Body of pancreas (tissue), 4 donors: ENCODE data around the gene NCSTN. TPM values are rescaled to one million over a fixed set of nuclear protein-coding genes. Genes with fewer than 3 reads are reported as not detected.

ENCODE experiments used
- ATAC-seq: fragments of 150-250 bp; one replicate; pipeline ENCODE4 v1.9.1; 2016
- DNase-seq, 4 donors: peaks; one replicate each; pipeline ENCODE4 v3.0.0-alpha.2; 2019
- H3K27ac ChIP-seq, 4 donors: fragments of 200-600 bp; sonication (generic); 1 replicate in 3 of 4; 2 replicates in 1 of 4; pipeline versions ENCODE4 v1.5.1 to v1.6.1; 2016 to 2019; ENCODE audit warnings: mild to moderate bottlenecking in 1 of 4, mixed read lengths in 1 of 4, moderate library complexity in 1 of 4
- H3K27me3 ChIP-seq, 2 donors: fragments of 200-600 bp; sonication (generic); one replicate each; pipeline ENCODE4 v1.6.0; 2016; ENCODE audit warnings: mild to moderate bottlenecking in 1 of 2
- H3K36me3 ChIP-seq, 2 donors: fragments of 200-600 bp; sonication (generic); replicated peaks in 1 of 2; 2 replicates each; pipeline ENCODE4 v1.5.1; 2016; ENCODE audit warnings: low read depth in 2 of 2; ENCODE audit not compliant: insufficient read depth in 1 of 2
- H3K4me1 ChIP-seq: fragments of 200-600 bp; sonication (generic); one replicate; pipeline ENCODE4 v1.6.0; 2016
- H3K4me3 ChIP-seq, 2 donors: fragments of 200-600 bp; sonication (generic); 1 replicate in 1 of 2; 2 replicates in 1 of 2; pipeline ENCODE4 v1.5.1; 2016 to 2019
- H3K9me3 ChIP-seq, 3 donors: fragments of 200-600 bp; sonication (generic); 1 replicate in 2 of 3; 2 replicates in 1 of 3; pipeline ENCODE4 v1.5.1; 2016
- CTCF ChIP-seq, 7 experiments: fragments of 450-650 bp in 4 of 7; fragments of 200-600 bp in 3 of 7; sonication (generic) in 3 of 7; IDR thresholded peaks; one replicate each; pipeline ENCODE4 v1.5.1; 2016 to 2019; ENCODE audit warnings: antibody characterized with exemption in 7 of 7
- POLR2A ChIP-seq, 3 donors: fragments of 450-650 bp; IDR thresholded peaks; one replicate each; pipeline ENCODE4 v1.6.1; 2016; ENCODE audit warnings: antibody characterized with exemption in 3 of 3, mild to moderate bottlenecking in 2 of 3
- WGBS, 2 donors: methylation state at CpG; one replicate each; pipeline ENCODE4 v1.1.5; 2017; 5-methylcytosine and 5-hydroxymethylcytosine counted together
- intact Hi-C: fragments of 100-400 bp; cut with DNase I; formaldehyde crosslinking; loops from one replicate; pipeline ENCODE4 v1.15.1; 2023
- total RNA-seq, 2 donors: library from RNA; depleted of rRNA; stranded (reverse); fragments of >200 nt; gene quantifications; one replicate each; pipeline ENCODE4 v1.1.0, GENCODE V29; 2016

The NCSTN gene
- total RNA-seq, 2 donors from 2014 or later: 30.7 to 39.2 TPM

GRCh38 chr1:160400223-160400645 lies 57.1 kb downstream of the NCSTN start, which contains the start of gene VANGL2:
Gene VANGL2, plus strand, starts transcription at chr1:160400564. Its CDS starts 15,274 bp downstream, at chr1:160415838.
- intact Hi-C loops: no loop called here
- H3K9me3 ChIP-seq: no peaks in the 10 kb centered on the region
- 0 to 1% methylated on average over 22 to 23 of the region's 34 CpGs for WGBS, 2 donors
- H3K4me1 ChIP-seq: peaks cover 22% of the 10 kb centered on the region
- H3K27me3 ChIP-seq: no peaks in the 10 kb centered on the region
- TF ChIP-seq CTCF (IDR thresholded peaks at IDR 0.05) (no peak), POLR2A (IDR thresholded peaks at IDR 0.05) (peak in 1 of 3 donors; percentile 31)
- peak within 1 kb of the TSS; percentile 74 to 97 for H3K4me3 ChIP-seq
- no peaks in the 10 kb centered on the region for H3K36me3 ChIP-seq
- H3K27ac ChIP-seq: peak within 1 kb of the TSS in 3 of 4 donors; percentile 54 to 66 (median 64)
- ATAC-seq (peak; percentile 95), DNase-seq (peak; percentile 82 to 87 (median 85))

DNA sequence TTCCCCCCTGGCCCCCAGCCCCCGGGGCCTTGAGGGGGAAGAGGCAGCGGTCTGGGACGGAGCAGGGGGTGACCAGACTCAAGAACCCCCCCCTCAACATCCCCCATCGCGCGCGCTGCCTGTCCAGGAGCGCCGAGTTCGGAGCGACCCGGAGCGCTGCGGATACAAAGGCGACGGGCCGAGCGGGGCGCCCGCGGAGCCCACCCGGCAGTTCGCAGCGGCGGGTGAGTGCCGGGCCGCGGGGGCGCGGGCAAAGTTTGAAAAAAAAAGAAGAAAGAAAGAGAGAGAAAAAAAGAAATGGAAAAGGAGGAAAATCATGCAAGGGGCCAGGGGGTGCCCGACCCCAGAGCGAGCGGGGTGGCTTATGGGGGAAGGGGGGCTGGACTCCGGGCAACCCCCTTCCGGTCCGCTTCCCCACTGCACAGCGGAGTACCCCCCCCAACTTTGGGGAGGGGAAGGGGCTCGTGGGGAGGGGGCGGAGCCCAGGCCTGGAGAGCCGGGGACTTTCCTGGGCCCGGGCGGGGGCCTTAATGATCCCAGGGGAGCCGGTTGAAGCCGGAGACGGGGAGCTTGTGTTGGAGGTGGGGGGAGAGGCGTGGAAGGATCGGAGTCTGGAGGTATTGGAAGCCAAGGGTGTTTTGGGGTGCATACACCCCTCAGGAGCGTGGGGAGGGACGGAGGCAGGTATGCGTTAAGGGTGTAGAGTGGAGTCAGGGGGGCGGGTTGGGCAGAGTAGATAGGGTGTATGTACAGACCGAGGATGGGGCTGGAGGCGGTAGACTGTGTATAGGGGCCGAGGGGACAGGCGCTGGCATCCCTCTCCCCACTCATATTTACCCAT lies 57.7 kb downstream of the NCSTN start:
- ATAC-seq (peak; percentile 45), DNase-seq (peak in 3 of 4 donors; percentile 13 to 49 (median 30))
- intact Hi-C loops: no loop called here
- Histone ChIP-seq H3K27ac (peak overlapping the region in 3 of 4 donors; percentile 34 to 66 (median 64)), H3K27me3 (no peaks in the 10 kb centered on the region), H3K4me3 (peak overlapping the region; percentile 74 to 97), H3K9me3 (no peaks in the 10 kb centered on the region), H3K36me3 (no peaks in the 10 kb centered on the region), H3K4me1 (peaks cover 22% of the 10 kb centered on the region)
- TF ChIP-seq CTCF (IDR thresholded peaks at IDR 0.05) (no peak), POLR2A (IDR thresholded peaks at IDR 0.05) (no peak)
- WGBS, 2 donors: 1% methylated on average over 43 to 49 of the region's 55 CpGs

DNA sequence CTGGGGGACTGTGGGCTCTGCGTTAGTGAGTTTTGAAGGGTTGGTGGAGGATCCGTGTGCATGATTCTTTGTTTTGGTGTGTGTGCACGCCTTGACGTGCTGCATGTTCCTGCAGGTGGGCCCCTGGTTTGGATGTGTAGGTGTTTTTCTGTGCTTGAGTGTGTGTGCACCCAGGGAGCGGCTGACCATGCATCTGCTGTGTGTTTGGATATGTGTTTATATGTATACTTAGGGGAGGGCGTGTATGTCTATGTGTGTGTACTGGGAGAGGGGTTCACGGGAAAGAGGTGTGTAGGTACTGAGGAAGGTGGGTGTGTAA lies 58.3 kb downstream of the NCSTN start:
- no peak for DNase-seq
- peak overlapping the region in 1 of 2 donors; percentile 74 for H3K4me3 ChIP-seq
- H3K36me3 ChIP-seq: no peaks in the 10 kb centered on the region
- H3K4me1 ChIP-seq: peaks cover 22% of the 10 kb centered on the region
- H3K9me3 ChIP-seq: no peaks in the 10 kb centered on the region
- 39 to 42% methylated on average over 7 of the region's 7 CpGs for WGBS, 2 donors
- H3K27ac ChIP-seq: peak overlapping the region in 1 of 4 donors; percentile 64
- intact Hi-C loops: no loop called here
- TF ChIP-seq POLR2A (IDR thresholded peaks at IDR 0.05) (no peak), CTCF (IDR thresholded peaks at IDR 0.05) (no peak)
- H3K27me3 ChIP-seq: no peaks in the 10 kb centered on the region
- ATAC-seq: peak; percentile 3

GRCh38 chr1:160402001-160402795 lies 59.0 kb downstream of the NCSTN start:
- DNase-seq (no peak), ATAC-seq (no peak)
- no peak for TF ChIP-seq CTCF (IDR thresholded peaks at IDR 0.05)
- TF ChIP-seq POLR2A (IDR thresholded peaks at IDR 0.05): no peak
- intact Hi-C loops: no loop called here
- H3K9me3 ChIP-seq: no peaks in the 10 kb centered on the region
- H3K27me3 ChIP-seq: no peaks in the 10 kb centered on the region
- H3K27ac ChIP-seq: no peak overlapping the region
- H3K4me3 ChIP-seq: no peak overlapping the region
- H3K36me3 ChIP-seq: no peaks in the 10 kb centered on the region
- 72 to 75% methylated on average over 9 of the region's 9 CpGs for WGBS, 2 donors
- H3K4me1 ChIP-seq: peaks cover 22% of the 10 kb centered on the region
